AG08395 (cell line): ENCODE data around the gene MIP.
"Not testable (repeated sequence)": the region's sequence is repeated elsewhere in the genome, so short reads cannot be mapped to it uniquely, and the experiment has no call there.

ENCODE experiments used
- DNase-seq: peaks from one replicate; pipeline ENCODE4 v3.0.0; 2012; ENCODE audit warnings: mixed read lengths, low spot score

Gene MIP

GRCh38 chr12:56410768-56411167 is 43.7 kb downstream of the MIP start:
- DNase-seq = no peak

DNA sequence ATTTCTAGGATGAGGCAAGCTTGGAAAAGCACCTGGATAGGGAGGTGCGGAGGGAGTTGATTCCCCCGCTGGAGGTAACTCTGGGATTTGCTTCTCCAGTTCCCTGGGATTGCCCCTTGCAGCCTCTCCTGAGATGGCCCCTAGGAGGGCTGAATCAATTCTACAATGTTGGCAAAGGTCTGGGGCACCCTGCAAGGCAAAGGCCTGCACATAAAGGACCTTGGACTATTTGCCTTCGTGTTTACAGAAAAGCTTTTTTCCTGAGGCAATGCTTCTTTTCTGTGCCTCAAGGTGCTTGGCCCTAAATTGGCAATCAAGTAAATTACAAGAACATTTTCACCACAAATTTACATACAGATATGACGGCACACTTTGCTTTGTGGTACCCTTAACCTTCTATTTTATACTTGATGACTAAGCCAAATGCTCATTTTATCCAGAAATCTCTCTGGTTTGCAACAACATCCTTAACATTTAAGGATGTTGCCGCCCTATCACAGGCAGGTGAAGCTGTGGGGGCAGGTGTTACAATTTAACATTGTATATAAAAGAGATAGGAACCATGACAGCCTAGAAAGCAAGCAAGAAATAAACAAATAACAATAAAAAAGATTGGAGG is 45.5 kb downstream of the MIP start:
- no peak for DNase-seq

- DNase-seq = not testable (repeated sequence)
Measured at GRCh38 chr12:56404227-56404626, 50.2 kb downstream of the MIP start.

- DNase-seq = not testable (repeated sequence)
Measured at GRCh38 chr12:56401612-56402011, 52.8 kb downstream of the MIP start.

DNA sequence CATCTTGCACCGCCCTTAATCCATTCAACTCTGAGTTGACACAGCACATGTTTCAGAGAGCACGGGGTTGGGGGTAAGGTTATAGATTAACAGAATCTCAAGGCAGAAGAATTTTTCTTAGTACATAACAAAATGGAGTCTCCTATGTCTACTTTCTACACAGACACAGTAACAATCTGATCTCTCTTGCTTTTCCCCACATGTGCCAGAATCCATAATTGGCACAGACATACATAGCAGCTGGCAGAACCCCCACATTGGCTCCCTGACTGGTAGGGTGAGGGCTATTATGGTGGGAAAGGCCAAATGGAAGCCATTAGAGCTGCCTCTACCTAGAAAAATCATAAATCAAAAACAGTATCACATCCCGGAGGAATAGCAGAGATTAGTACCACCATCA is 53.3 kb downstream of the MIP start:
- DNase-seq = not testable (repeated sequence)
